Astrocyte (in vitro differentiated cells and primary cell): Measurements from ENCODE around the gene WWC2.

Experiments used
- EZH2 ChIP-seq: IDR thresholded peaks from 2 replicates; pipeline ENCODE4 v1.6.1; 2012; ENCODE audit warnings: mild to moderate bottlenecking, low read length, inconsistent platforms; ENCODE audit not compliant: insufficient read depth
- TF ChIP-seq, protein P1 (sequence below): IDR thresholded peaks from 2 replicates; pipeline ENCODE4 v1.5.1; 2011; ENCODE audit warnings: low read depth, mild to moderate bottlenecking, inconsistent platforms, low read length, moderate library complexity; ENCODE audit not compliant: insufficient read depth

DNA sequence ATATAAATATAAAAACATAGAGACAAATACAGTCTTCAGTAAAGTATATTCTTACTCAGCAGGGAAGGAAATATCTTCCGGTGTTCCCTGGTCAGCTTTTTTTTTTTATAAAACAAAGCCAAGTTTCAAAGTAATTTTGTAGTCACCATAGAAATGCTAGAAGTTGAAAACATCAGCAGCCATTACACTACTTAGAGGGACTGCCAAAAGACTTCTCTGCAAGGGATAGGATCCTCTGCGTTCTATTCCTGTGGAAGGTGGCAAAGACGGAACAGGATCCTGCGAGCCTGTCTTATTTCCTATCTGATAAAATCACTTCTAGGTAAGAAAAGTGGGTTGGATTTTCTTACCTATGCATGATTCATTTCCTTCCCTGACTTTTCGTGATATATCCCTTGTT lies 201.6 kb downstream of the WWC2 start:
- TF ChIP-seq, protein P1, sequence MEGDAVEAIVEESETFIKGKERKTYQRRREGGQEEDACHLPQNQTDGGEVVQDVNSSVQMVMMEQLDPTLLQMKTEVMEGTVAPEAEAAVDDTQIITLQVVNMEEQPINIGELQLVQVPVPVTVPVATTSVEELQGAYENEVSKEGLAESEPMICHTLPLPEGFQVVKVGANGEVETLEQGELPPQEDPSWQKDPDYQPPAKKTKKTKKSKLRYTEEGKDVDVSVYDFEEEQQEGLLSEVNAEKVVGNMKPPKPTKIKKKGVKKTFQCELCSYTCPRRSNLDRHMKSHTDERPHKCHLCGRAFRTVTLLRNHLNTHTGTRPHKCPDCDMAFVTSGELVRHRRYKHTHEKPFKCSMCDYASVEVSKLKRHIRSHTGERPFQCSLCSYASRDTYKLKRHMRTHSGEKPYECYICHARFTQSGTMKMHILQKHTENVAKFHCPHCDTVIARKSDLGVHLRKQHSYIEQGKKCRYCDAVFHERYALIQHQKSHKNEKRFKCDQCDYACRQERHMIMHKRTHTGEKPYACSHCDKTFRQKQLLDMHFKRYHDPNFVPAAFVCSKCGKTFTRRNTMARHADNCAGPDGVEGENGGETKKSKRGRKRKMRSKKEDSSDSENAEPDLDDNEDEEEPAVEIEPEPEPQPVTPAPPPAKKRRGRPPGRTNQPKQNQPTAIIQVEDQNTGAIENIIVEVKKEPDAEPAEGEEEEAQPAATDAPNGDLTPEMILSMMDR, result no peak
- no peak for TF ChIP-seq EZH2
